MM.1S (cell line): ENCODE measurements around the gene KCNQ2.

Experiments used
- EZH2 ChIP-seq: fragments of 300-600 bp; sonication (generic); optimal IDR thresholded peaks from 2 replicates; pipeline ENCODE3; 2017; ENCODE audit warnings: low read depth, mild to moderate bottlenecking, antibody characterized with exemption, low read length, mixed read lengths
- TF ChIP-seq, protein P1 (sequence below): fragments of 300-600 bp; sonication (generic); IDR thresholded peaks from 2 replicates; pipeline ENCODE4 v1.5.1; 2016; ENCODE audit warnings: antibody characterized with exemption, low read length, mixed read lengths

DNA sequence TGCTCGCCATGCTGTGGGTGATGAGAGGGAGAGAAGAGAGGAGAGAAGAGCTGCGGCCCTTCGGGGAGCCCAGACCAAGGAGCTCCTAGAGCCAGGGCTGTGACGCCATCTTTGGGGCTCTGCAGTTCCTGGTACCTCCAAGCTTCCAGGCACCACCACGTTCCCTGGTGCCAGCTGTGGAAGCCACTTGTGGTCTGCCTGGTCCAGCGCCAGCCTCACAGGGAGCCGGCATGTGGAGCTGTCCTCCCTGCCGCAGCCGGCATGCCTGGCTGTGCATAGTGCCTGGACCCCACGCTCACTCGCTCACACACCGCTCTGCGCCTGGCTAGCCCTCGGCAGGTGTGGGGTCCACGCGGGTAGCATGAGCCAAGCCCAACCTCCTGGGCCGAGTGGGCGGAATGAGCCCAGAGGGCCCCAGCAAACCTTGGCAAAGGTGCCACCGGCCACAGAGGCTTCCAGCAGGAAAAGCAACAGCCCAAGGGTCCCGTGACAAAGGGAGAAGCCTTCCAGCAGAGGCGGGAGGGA is 92.0 kb downstream of the KCNQ2 start:
- TF ChIP-seq, protein P1, sequence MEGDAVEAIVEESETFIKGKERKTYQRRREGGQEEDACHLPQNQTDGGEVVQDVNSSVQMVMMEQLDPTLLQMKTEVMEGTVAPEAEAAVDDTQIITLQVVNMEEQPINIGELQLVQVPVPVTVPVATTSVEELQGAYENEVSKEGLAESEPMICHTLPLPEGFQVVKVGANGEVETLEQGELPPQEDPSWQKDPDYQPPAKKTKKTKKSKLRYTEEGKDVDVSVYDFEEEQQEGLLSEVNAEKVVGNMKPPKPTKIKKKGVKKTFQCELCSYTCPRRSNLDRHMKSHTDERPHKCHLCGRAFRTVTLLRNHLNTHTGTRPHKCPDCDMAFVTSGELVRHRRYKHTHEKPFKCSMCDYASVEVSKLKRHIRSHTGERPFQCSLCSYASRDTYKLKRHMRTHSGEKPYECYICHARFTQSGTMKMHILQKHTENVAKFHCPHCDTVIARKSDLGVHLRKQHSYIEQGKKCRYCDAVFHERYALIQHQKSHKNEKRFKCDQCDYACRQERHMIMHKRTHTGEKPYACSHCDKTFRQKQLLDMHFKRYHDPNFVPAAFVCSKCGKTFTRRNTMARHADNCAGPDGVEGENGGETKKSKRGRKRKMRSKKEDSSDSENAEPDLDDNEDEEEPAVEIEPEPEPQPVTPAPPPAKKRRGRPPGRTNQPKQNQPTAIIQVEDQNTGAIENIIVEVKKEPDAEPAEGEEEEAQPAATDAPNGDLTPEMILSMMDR = no peak
- no peak for TF ChIP-seq EZH2
